ENCODE data around the gene ATF1. TPM values are rescaled to one million over a fixed set of nuclear protein-coding genes. Genes with fewer than 3 reads are reported as not detected.

The ATF1 gene
- total and polyA plus RNA-seq, 10 of the 15 experiments (the other 5 are each of a cell fraction or from before 2014, with no cell fraction given): 15.4 to 92.0 (median 33.6) TPM

- ChIA-PET POLR2A (no interaction called here), RAD21 (ENCODE audit: unreplicated experiment) (no interaction called here), SMC1A (ENCODE audit: uncharacterized antibody, unreplicated experiment) (interaction anchor here (1.2 to 1.4 kb wide), 3 partner anchors 20 to 245 kb away, joined by 3 read pairs; partner anchors contain the start of gene DIP2B), CTCF (interaction anchor here (1.1 to 1.3 kb wide), 2 partner anchors 9 to 10 kb away, joined by 3 to 4 read pairs; no protein-coding TSS in a partner anchor)
- 97% methylated on average over 5 of the region's 5 CpGs for WGBS (ENCODE audit: insufficient coverage, insufficient replicate concordance, low lambda C conversion rate, missing lambda C conversion rate)
- intact Hi-C loops (cut with micrococcal nuclease; ENCODE audit: unreplicated experiment): no loop called here
- no peak overlapping the region for H3K4me3 ChIP-seq
- peaks cover 11 to 21% of the 10 kb centered on the region in 2 experiments for H3K36me3 ChIP-seq (ENCODE audit: control insufficient read depth in 2 of 2, insufficient read depth in 2 of 2, low read length in 1 of 2)
- no peak overlapping the region for H3K27ac ChIP-seq (ENCODE audit: control insufficient read depth, insufficient read depth)
- no peak overlapping the region for H3K4me2 ChIP-seq (ENCODE audit: control insufficient read depth, insufficient read depth)
- in situ Hi-C loops (cut with MboI): no loop called here
- H2AFZ ChIP-seq (ENCODE audit: control insufficient read depth, low read depth, low read length): no peak overlapping the region
- FAIRE-seq: no peak
- TF ChIP-seq BCLAF1 (IDR thresholded peaks at IDR 0.05) (no peak), ESRRA (IDR thresholded peaks at IDR 0.05; ENCODE audit: low read length) (no peak), MTA3 (IDR thresholded peaks at IDR 0.05; ENCODE audit: borderline replicate concordance, low read length) (no peak), CHD1 (IDR thresholded peaks at IDR 0.05; ENCODE audit: low read depth, low read length) (no peak), RAD21 (IDR thresholded peaks at IDR 0.05; ENCODE audit: insufficient read depth, low read depth, low read length) (no peak), SIX5 (IDR thresholded peaks at IDR 0.05; ENCODE audit: low read depth, low read length, severe bottlenecking) (no peak), ZZZ3 (IDR thresholded peaks at IDR 0.05; ENCODE audit: control insufficient read depth, insufficient read length, low read depth) (no peak), MYC (IDR thresholded peaks at IDR 0.05; ENCODE audit: insufficient read depth, insufficient read length, insufficient replicate concordance, low read length, severe bottlenecking) (no peak), CBX3 (IDR thresholded peaks at IDR 0.05; ENCODE audit: borderline replicate concordance, low read depth) (no peak), POU2F2 (IDR thresholded peaks at IDR 0.05; ENCODE audit: borderline replicate concordance, low read depth, low read length) (no peak), RFX5 (IDR thresholded peaks at IDR 0.05; ENCODE audit: low read depth, low read length) (no peak), CHD2 (IDR thresholded peaks at IDR 0.05; ENCODE audit: borderline replicate concordance, low read depth, low read length) (no peak), ZNF622 (IDR thresholded peaks at IDR 0.05) (no peak), POLR2AphosphoS2 (IDR thresholded peaks at IDR 0.05; ENCODE audit: low read depth, low read length) (no peak), EZH2 (IDR thresholded peaks at IDR 0.05; ENCODE audit: borderline replicate concordance, control insufficient read depth, low read depth, low read length) (no peak), USF2 (IDR thresholded peaks at IDR 0.05; ENCODE audit: borderline replicate concordance, low read depth, low read length) (no peak), TARDBP (IDR thresholded peaks at IDR 0.05; ENCODE audit: borderline replicate concordance) (no peak)
- TF ChIP-seq, protein P1, sequence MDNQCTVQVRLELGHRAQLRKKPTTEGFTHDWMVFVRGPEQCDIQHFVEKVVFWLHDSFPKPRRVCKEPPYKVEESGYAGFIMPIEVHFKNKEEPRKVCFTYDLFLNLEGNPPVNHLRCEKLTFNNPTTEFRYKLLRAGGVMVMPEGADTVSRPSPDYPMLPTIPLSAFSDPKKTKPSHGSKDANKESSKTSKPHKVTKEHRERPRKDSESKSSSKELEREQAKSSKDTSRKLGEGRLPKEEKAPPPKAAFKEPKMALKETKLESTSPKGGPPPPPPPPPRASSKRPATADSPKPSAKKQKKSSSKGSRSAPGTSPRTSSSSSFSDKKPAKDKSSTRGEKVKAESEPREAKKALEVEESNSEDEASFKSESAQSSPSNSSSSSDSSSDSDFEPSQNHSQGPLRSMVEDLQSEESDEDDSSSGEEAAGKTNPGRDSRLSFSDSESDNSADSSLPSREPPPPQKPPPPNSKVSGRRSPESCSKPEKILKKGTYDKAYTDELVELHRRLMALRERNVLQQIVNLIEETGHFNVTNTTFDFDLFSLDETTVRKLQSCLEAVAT (IDR thresholded peaks at IDR 0.05): no peak
- H3K79me2 ChIP-seq (ENCODE audit: control insufficient read depth, insufficient read depth, low read length): no peaks in the 10 kb centered on the region
- H3K4me1 ChIP-seq (ENCODE audit: control insufficient read depth, insufficient read depth, low read length): no peaks in the 10 kb centered on the region
- H3K9ac ChIP-seq (ENCODE audit: control insufficient read depth, insufficient read depth, low read length): no peak overlapping the region
- BruUV-seq (replicated peaks): TSS peak; percentile 41
- DNase-seq (ENCODE audit: low read depth, low spot score): no peak
- no peaks in the 10 kb centered on the region for H4K20me1 ChIP-seq (ENCODE audit: control insufficient read depth, insufficient read depth)
- no peak for ATAC-seq
- no peaks in the 10 kb centered on the region for H3K27me3 ChIP-seq (replicated peaks in 1 of 2; ENCODE audit: control insufficient read depth in 2 of 2, insufficient read depth in 2 of 2, low read length in 1 of 2)
- H3K9me3 ChIP-seq (replicated peaks; ENCODE audit: control insufficient read depth, insufficient read depth, low read length): no peaks in the 10 kb centered on the region
These were observed 38.6 kb upstream of the ATF1 start for GRCh38 chr12:50725011-50725942.

All from GM12878 (cell line).